IMR-90 (cell line): ENCODE data around the gene MTCL3.

Source experiments
- ATAC-seq: fragments of 200-7000 bp; cut with Tn5 transposase; 2 replicates; pipeline ENCODE4 v1.9.1; 2020; ENCODE audit warnings: low read depth, mild to moderate bottlenecking, moderate library complexity
- BruUV-seq: library from RNA; stranded (reverse); fragments of 400-500 nt; replicated peaks from 2 replicates; lab custom pipeline; 2021; lab: Mats Ljungman, UMichigan
- CTCF ChIA-PET: fragments of 300-600 bp; formaldehyde crosslinking; extraction: SDS; loops from one replicate; lab custom pipeline; 2021; ENCODE audit warnings: antibody characterized with exemption; lab: Yijun Ruan, JAX
- POLR2A ChIA-PET: fragments of 300-600 bp; sonication (Branson Sonifier 250); formaldehyde crosslinking; loops from one replicate; lab custom pipeline; 2022; ENCODE audit warnings: antibody characterized with exemption; ENCODE audit not compliant: unreplicated experiment; lab: Charles Lee
- DNase-seq: peaks from one replicate; pipeline ENCODE4 v3.0.0; 2013
- H2AFZ ChIP-seq: replicated peaks from 2 replicates; pipeline ENCODE3; 2013; ENCODE audit warnings: low read length, mild to moderate bottlenecking; ENCODE audit not compliant: poor library complexity
- H2AK5ac ChIP-seq: 2 replicates; pipeline ENCODE4 v1.6.1; 2013; ENCODE audit warnings: low read depth, low read length, inconsistent platforms
- H2AK9ac ChIP-seq: replicated peaks from 2 replicates; pipeline ENCODE3; 2013; ENCODE audit warnings: mild to moderate bottlenecking, low read depth, low read length, moderate library complexity; ENCODE audit not compliant: poor library complexity
- H2BK120ac ChIP-seq: 2 replicates; pipeline ENCODE4 v1.6.1; 2013; ENCODE audit warnings: low read depth, low read length, inconsistent platforms
- H2BK15ac ChIP-seq: 3 replicates; pipeline ENCODE4 v1.6.1; 2013; ENCODE audit warnings: low read depth, low read length, inconsistent platforms
- H2BK20ac ChIP-seq: 2 replicates; pipeline ENCODE4 v1.6.1; 2013; ENCODE audit warnings: low read depth, mild to moderate bottlenecking, inconsistent platforms, low read length, moderate library complexity
- H2BK5ac ChIP-seq: 2 replicates; pipeline ENCODE4 v1.6.1; 2013; ENCODE audit warnings: mild to moderate bottlenecking, low read depth, low read length, inconsistent platforms; ENCODE audit not compliant: poor library complexity, severe bottlenecking
- H3K14ac ChIP-seq: replicated peaks from 2 replicates; pipeline ENCODE4 v1.6.1; 2013; ENCODE audit warnings: low read depth, low read length, inconsistent platforms
- H3K18ac ChIP-seq: 2 replicates; pipeline ENCODE4 v1.6.1; 2013; ENCODE audit warnings: low read depth, low read length, control low read depth
- H3K23ac ChIP-seq: 2 replicates; pipeline ENCODE4 v1.6.1; 2013; ENCODE audit warnings: low read depth, low read length, inconsistent platforms
- H3K27ac ChIP-seq: 2 replicates; pipeline ENCODE4 v1.5.1; 2013; ENCODE audit warnings: mild to moderate bottlenecking, control low read depth, low read length; ENCODE audit not compliant: insufficient read depth
- H3K27me3 ChIP-seq: 2 replicates; pipeline ENCODE4 v1.6.1; 2013; ENCODE audit warnings: low read length; ENCODE audit not compliant: control insufficient read depth, insufficient read depth
- H3K36me3 ChIP-seq: 2 replicates; pipeline ENCODE4 v1.6.1; 2013; ENCODE audit warnings: low read length, mixed read lengths; ENCODE audit not compliant: control insufficient read depth, insufficient read depth
- H3K4ac ChIP-seq: 2 replicates; pipeline ENCODE4 v1.6.1; 2013; ENCODE audit warnings: low read depth, low read length, inconsistent platforms
- H3K4me1 ChIP-seq: 2 replicates; pipeline ENCODE4 v1.6.1; 2013; ENCODE audit warnings: low read length, mixed read lengths; ENCODE audit not compliant: control insufficient read depth, insufficient read depth
- H3K4me2 ChIP-seq: 2 replicates; pipeline ENCODE4 v1.6.1; 2013; ENCODE audit warnings: low read depth, mild to moderate bottlenecking, control low read depth, low read length, moderate library complexity
- H3K4me3 ChIP-seq: 2 replicates; pipeline ENCODE4 v1.5.1; 2013; ENCODE audit warnings: low read depth, mild to moderate bottlenecking, control low read depth, low read length, moderate library complexity; ENCODE audit not compliant: insufficient read depth
- H3K56ac ChIP-seq: 2 replicates; pipeline ENCODE4 v1.6.1; 2013; ENCODE audit warnings: low read length, inconsistent platforms; ENCODE audit not compliant: insufficient read depth; ENCODE audit errors: extremely low read depth
- H3K79me1 ChIP-seq, 2 experiments: 2 replicates each; pipeline ENCODE4 v1.6.1; 2013; ENCODE audit warnings: low read length in 2 of 2, inconsistent platforms in 1 of 2, low read depth in 1 of 2
- H3K9ac ChIP-seq: 2 replicates; pipeline ENCODE4 v1.6.1; 2013; ENCODE audit warnings: low read depth, low read length, control low read depth
- H3K9me1 ChIP-seq: 2 replicates; pipeline ENCODE4 v1.6.1; 2013; ENCODE audit warnings: low read length, inconsistent platforms; ENCODE audit not compliant: insufficient read depth
- H3K9me3 ChIP-seq: 2 replicates; pipeline ENCODE4 v1.6.1; 2013; ENCODE audit warnings: low read length; ENCODE audit not compliant: control insufficient read depth, insufficient read depth
- H4K20me1 ChIP-seq: 2 replicates; pipeline ENCODE4 v1.6.1; 2013; ENCODE audit warnings: low read length, inconsistent platforms; ENCODE audit not compliant: insufficient read depth
- H4K5ac ChIP-seq: 2 replicates; pipeline ENCODE4 v1.6.1; 2013; ENCODE audit warnings: mild to moderate bottlenecking, low read depth, low read length, control low read depth
- H4K8ac ChIP-seq, 2 experiments: 2 replicates each; pipeline ENCODE4 v1.6.1; 2013; ENCODE audit warnings: low read depth in 2 of 2, low read length in 2 of 2, control low read depth in 1 of 2, inconsistent platforms in 1 of 2
- H4K91ac ChIP-seq: 2 replicates; pipeline ENCODE4 v1.6.1; 2013; ENCODE audit warnings: low read depth, low read length, inconsistent platforms; ENCODE audit not compliant: insufficient read depth
- BHLHE40 ChIP-seq: fragments of 150-350 bp; IDR thresholded peaks from 2 replicates; pipeline ENCODE4 v1.6.1; 2016; ENCODE audit warnings: mild to moderate bottlenecking, low read depth, low read length
- MAFK ChIP-seq: IDR thresholded peaks from 2 replicates; pipeline ENCODE4 v1.6.1; 2012; ENCODE audit warnings: low read depth, low read length, improper control_type of control experiment
- SMC3 ChIP-seq: fragments of 150-350 bp; IDR thresholded peaks from 2 replicates; pipeline ENCODE4 v1.6.1; 2016; ENCODE audit warnings: low read depth, mild to moderate bottlenecking, antibody characterized with exemption, low read length, moderate library complexity
- dilution Hi-C: fragments of 300-500 bp; cut with HindIII; formaldehyde crosslinking; loops from one replicate; pipeline ENCODE4 v1.14.3; 2018; ENCODE audit warnings: low sequenced_read_pairs; ENCODE audit not compliant: unreplicated experiment
- in situ Hi-C: fragments of 300-500 bp; cut with MboI; formaldehyde crosslinking; loops from 3 replicates; pipeline ENCODE4 v1.14.3; 2019; ENCODE audit warnings: low sequenced_read_pairs, inconsistent platforms, mixed read lengths
- intact Hi-C: fragments of 100-400 bp; cut with micrococcal nuclease; formaldehyde crosslinking; loops from 2 replicates; pipeline ENCODE4 v1.10.0; 2022

The MTCL3 gene

GRCh38 chr6:127447780-127448179 is 71.4 kb downstream of the MTCL3 start:
- Histone ChIP-seq H2BK5ac (no peak overlapping the region), H3K14ac (no peak overlapping the region), H2BK15ac (no peak overlapping the region), H2AFZ (no peak overlapping the region), H3K18ac (no peak overlapping the region), H3K9ac (no peak overlapping the region), H4K5ac (no peak overlapping the region), H3K27me3 (no peaks in the 10 kb centered on the region), H2AK9ac (no peak overlapping the region), H3K56ac (no peak overlapping the region), H3K4me2 (no peak overlapping the region), H3K4me3 (no peak overlapping the region), H4K8ac (no peak overlapping the region), H3K4me1 (no peaks in the 10 kb centered on the region), H2BK120ac (no peak overlapping the region), H3K4ac (no peak overlapping the region), H3K23ac (no peak overlapping the region), H3K27ac (no peak overlapping the region), H2AK5ac (no peak overlapping the region), H2BK20ac (no peak overlapping the region), H3K9me1 (no peaks in the 10 kb centered on the region), H3K79me1 (no peaks in the 10 kb centered on the region), H3K9me3 (no peaks in the 10 kb centered on the region), H3K36me3 (no peaks in the 10 kb centered on the region), H4K91ac (no peak overlapping the region), H4K20me1 (no peaks in the 10 kb centered on the region)
- intact Hi-C loops (no loop called here), dilution Hi-C loops (no loop called here), in situ Hi-C loops (no loop called here)
- BruUV-seq: no TSS peak
- TF ChIP-seq MAFK (no peak), BHLHE40 (no peak), SMC3 (no peak)
- ChIA-PET POLR2A (no interaction called here), CTCF (no interaction called here)
- ATAC-seq (no peak), DNase-seq (no peak)
